IMR-90 (cell line): ENCODE results near the gene ZNF214. TPM values are rescaled to one million over a fixed set of nuclear protein-coding genes. Genes with fewer than 3 reads are reported as not detected.

Source experiments
- ATAC-seq: fragments of 200-7000 bp; cut with Tn5 transposase; 2 replicates; pipeline ENCODE4 v1.9.1; 2020; ENCODE audit warnings: low read depth, mild to moderate bottlenecking, moderate library complexity
- BruUV-seq: library from RNA; stranded (reverse); fragments of 400-500 nt; replicated peaks from 2 replicates; lab custom pipeline; 2021; lab: Mats Ljungman, UMichigan
- CTCF ChIA-PET: fragments of 300-600 bp; formaldehyde crosslinking; extraction: SDS; loops from one replicate; lab custom pipeline; 2021; ENCODE audit warnings: antibody characterized with exemption; lab: Yijun Ruan, JAX
- POLR2A ChIA-PET: fragments of 300-600 bp; sonication (Branson Sonifier 250); formaldehyde crosslinking; loops from one replicate; lab custom pipeline; 2022; ENCODE audit warnings: antibody characterized with exemption; ENCODE audit not compliant: unreplicated experiment; lab: Charles Lee
- DNase-seq: peaks from one replicate; pipeline ENCODE4 v3.0.0; 2013
- H2AFZ ChIP-seq: replicated peaks from 2 replicates; pipeline ENCODE3; 2013; ENCODE audit warnings: low read length, mild to moderate bottlenecking; ENCODE audit not compliant: poor library complexity
- H2AK5ac ChIP-seq: 2 replicates; pipeline ENCODE4 v1.6.1; 2013; ENCODE audit warnings: low read depth, low read length, inconsistent platforms
- H2AK9ac ChIP-seq: replicated peaks from 2 replicates; pipeline ENCODE3; 2013; ENCODE audit warnings: mild to moderate bottlenecking, low read depth, low read length, moderate library complexity; ENCODE audit not compliant: poor library complexity
- H2BK120ac ChIP-seq: 2 replicates; pipeline ENCODE4 v1.6.1; 2013; ENCODE audit warnings: low read depth, low read length, inconsistent platforms
- H2BK15ac ChIP-seq: 3 replicates; pipeline ENCODE4 v1.6.1; 2013; ENCODE audit warnings: low read depth, low read length, inconsistent platforms
- H2BK20ac ChIP-seq: 2 replicates; pipeline ENCODE4 v1.6.1; 2013; ENCODE audit warnings: low read depth, mild to moderate bottlenecking, inconsistent platforms, low read length, moderate library complexity
- H2BK5ac ChIP-seq: 2 replicates; pipeline ENCODE4 v1.6.1; 2013; ENCODE audit warnings: mild to moderate bottlenecking, low read depth, low read length, inconsistent platforms; ENCODE audit not compliant: poor library complexity, severe bottlenecking
- H3K14ac ChIP-seq: replicated peaks from 2 replicates; pipeline ENCODE4 v1.6.1; 2013; ENCODE audit warnings: low read depth, low read length, inconsistent platforms
- H3K18ac ChIP-seq: 2 replicates; pipeline ENCODE4 v1.6.1; 2013; ENCODE audit warnings: low read depth, low read length, control low read depth
- H3K23ac ChIP-seq: 2 replicates; pipeline ENCODE4 v1.6.1; 2013; ENCODE audit warnings: low read depth, low read length, inconsistent platforms
- H3K27ac ChIP-seq: 2 replicates; pipeline ENCODE4 v1.5.1; 2013; ENCODE audit warnings: mild to moderate bottlenecking, control low read depth, low read length; ENCODE audit not compliant: insufficient read depth
- H3K27me3 ChIP-seq: 2 replicates; pipeline ENCODE4 v1.6.1; 2013; ENCODE audit warnings: low read length; ENCODE audit not compliant: control insufficient read depth, insufficient read depth
- H3K36me3 ChIP-seq: 2 replicates; pipeline ENCODE4 v1.6.1; 2013; ENCODE audit warnings: low read length, mixed read lengths; ENCODE audit not compliant: control insufficient read depth, insufficient read depth
- H3K4ac ChIP-seq: 2 replicates; pipeline ENCODE4 v1.6.1; 2013; ENCODE audit warnings: low read depth, low read length, inconsistent platforms
- H3K4me1 ChIP-seq: 2 replicates; pipeline ENCODE4 v1.6.1; 2013; ENCODE audit warnings: low read length, mixed read lengths; ENCODE audit not compliant: control insufficient read depth, insufficient read depth
- H3K4me2 ChIP-seq: 2 replicates; pipeline ENCODE4 v1.6.1; 2013; ENCODE audit warnings: low read depth, mild to moderate bottlenecking, control low read depth, low read length, moderate library complexity
- H3K4me3 ChIP-seq: 2 replicates; pipeline ENCODE4 v1.5.1; 2013; ENCODE audit warnings: low read depth, mild to moderate bottlenecking, control low read depth, low read length, moderate library complexity; ENCODE audit not compliant: insufficient read depth
- H3K56ac ChIP-seq: 2 replicates; pipeline ENCODE4 v1.6.1; 2013; ENCODE audit warnings: low read length, inconsistent platforms; ENCODE audit not compliant: insufficient read depth; ENCODE audit errors: extremely low read depth
- H3K79me1 ChIP-seq, 2 experiments: 2 replicates each; pipeline ENCODE4 v1.6.1; 2013; ENCODE audit warnings: low read length in 2 of 2, inconsistent platforms in 1 of 2, low read depth in 1 of 2
- H3K9ac ChIP-seq: 2 replicates; pipeline ENCODE4 v1.6.1; 2013; ENCODE audit warnings: low read depth, low read length, control low read depth
- H3K9me1 ChIP-seq: 2 replicates; pipeline ENCODE4 v1.6.1; 2013; ENCODE audit warnings: low read length, inconsistent platforms; ENCODE audit not compliant: insufficient read depth
- H3K9me3 ChIP-seq: 2 replicates; pipeline ENCODE4 v1.6.1; 2013; ENCODE audit warnings: low read length; ENCODE audit not compliant: control insufficient read depth, insufficient read depth
- H4K20me1 ChIP-seq: 2 replicates; pipeline ENCODE4 v1.6.1; 2013; ENCODE audit warnings: low read length, inconsistent platforms; ENCODE audit not compliant: insufficient read depth
- H4K5ac ChIP-seq: 2 replicates; pipeline ENCODE4 v1.6.1; 2013; ENCODE audit warnings: mild to moderate bottlenecking, low read depth, low read length, control low read depth
- H4K8ac ChIP-seq, 2 experiments: 2 replicates each; pipeline ENCODE4 v1.6.1; 2013; ENCODE audit warnings: low read depth in 2 of 2, low read length in 2 of 2, control low read depth in 1 of 2, inconsistent platforms in 1 of 2
- H4K91ac ChIP-seq: 2 replicates; pipeline ENCODE4 v1.6.1; 2013; ENCODE audit warnings: low read depth, low read length, inconsistent platforms; ENCODE audit not compliant: insufficient read depth
- CEBPB ChIP-seq: IDR thresholded peaks from 2 replicates; pipeline ENCODE4 v1.6.1; 2012; ENCODE audit warnings: low read depth, low read length, improper control_type of control experiment
- CHD1 ChIP-seq: IDR thresholded peaks from 2 replicates; pipeline ENCODE4 v1.6.1; 2012; ENCODE audit warnings: low read depth, low read length, improper control_type of control experiment
- FOS ChIP-seq: fragments of 150-350 bp; IDR thresholded peaks from 2 replicates; pipeline ENCODE4 v1.6.1; 2016; ENCODE audit warnings: low read depth, low read length
- MAFK ChIP-seq: IDR thresholded peaks from 2 replicates; pipeline ENCODE4 v1.6.1; 2012; ENCODE audit warnings: low read depth, low read length, improper control_type of control experiment
- MAZ ChIP-seq: IDR thresholded peaks from 2 replicates; pipeline ENCODE4 v1.6.1; 2012; ENCODE audit warnings: low read depth, mild to moderate bottlenecking, low read length, improper control_type of control experiment, moderate library complexity, borderline replicate concordance
- MXI1 ChIP-seq: IDR thresholded peaks from 2 replicates; pipeline ENCODE4 v1.6.1; 2012; ENCODE audit warnings: low read depth, mild to moderate bottlenecking, low read length, moderate library complexity, borderline replicate concordance
- NFE2L2 ChIP-seq: fragments of 150-350 bp; IDR thresholded peaks from 2 replicates; pipeline ENCODE4 v1.6.1; 2016; ENCODE audit warnings: low read depth, mild to moderate bottlenecking, low read length
- POLR2A ChIP-seq: IDR thresholded peaks from 2 replicates; pipeline ENCODE4 v1.6.1; 2012; ENCODE audit warnings: mild to moderate bottlenecking, low read depth, low read length
- RAD21 ChIP-seq: IDR thresholded peaks from 2 replicates; pipeline ENCODE4 v1.6.1; 2012; ENCODE audit warnings: low read length, improper control_type of control experiment
- RCOR1 ChIP-seq: IDR thresholded peaks from 2 replicates; pipeline ENCODE4 v1.6.1; 2012; ENCODE audit warnings: mild to moderate bottlenecking, low read length, improper control_type of control experiment; ENCODE audit not compliant: insufficient replicate concordance
- SMC3 ChIP-seq: fragments of 150-350 bp; IDR thresholded peaks from 2 replicates; pipeline ENCODE4 v1.6.1; 2016; ENCODE audit warnings: low read depth, mild to moderate bottlenecking, antibody characterized with exemption, low read length, moderate library complexity
- WGBS, 2 experiments: methylation state at CpG; one replicate each; pipeline versions ENCODE4 v1.1.5 to v1.1.7; 2013; ENCODE audit warnings: missing lambda C conversion rate in 2 of 2; ENCODE audit not compliant: insufficient read length in 1 of 2; ENCODE audit errors: extremely low coverage in 2 of 2; 5-methylcytosine and 5-hydroxymethylcytosine counted together
- dilution Hi-C: fragments of 300-500 bp; cut with HindIII; formaldehyde crosslinking; loops from one replicate; pipeline ENCODE4 v1.14.3; 2018; ENCODE audit warnings: low sequenced_read_pairs; ENCODE audit not compliant: unreplicated experiment
- in situ Hi-C: fragments of 300-500 bp; cut with MboI; formaldehyde crosslinking; loops from 3 replicates; pipeline ENCODE4 v1.14.3; 2019; ENCODE audit warnings: low sequenced_read_pairs, inconsistent platforms, mixed read lengths
- intact Hi-C: fragments of 100-400 bp; cut with micrococcal nuclease; formaldehyde crosslinking; loops from 2 replicates; pipeline ENCODE4 v1.10.0; 2022
- polyA plus RNA-seq, 3 experiments: library from polyadenylated mRNA; depleted of rRNA; stranded (reverse); fragments of >200 nt; gene quantifications; 2 replicates each; pipeline ENCODE4 v1.2.3, GENCODE V29; 2012; ENCODE audit warnings: low replicate concordance in 1 of 3
- total RNA-seq: library from RNA; depleted of rRNA; stranded (reverse); fragments of >200 nt; gene quantifications from 2 replicates; pipeline ENCODE4 v1.2.3, GENCODE V29; 2012
- TF ChIP-seq, protein P1 (sequence below): fragments of 150-350 bp; IDR thresholded peaks from 2 replicates; pipeline ENCODE4 v1.6.1; 2017; ENCODE audit warnings: mild to moderate bottlenecking, antibody characterized with exemption, low read length, low read depth
- TF ChIP-seq, protein P2 (sequence below): fragments of 150-350 bp; IDR thresholded peaks from 2 replicates; pipeline ENCODE4 v1.6.1; 2016; ENCODE audit warnings: low read depth, mild to moderate bottlenecking, low read length, moderate library complexity, borderline replicate concordance
- TF ChIP-seq, protein P3 (sequence below): conservative IDR thresholded peaks from 2 replicates; pipeline ENCODE4 v1.5.1; 2012; ENCODE audit warnings: mild to moderate bottlenecking, low read depth, low read length, improper control_type of control experiment

The ZNF214 gene
- total and polyA plus RNA-seq, 2 of the 4 experiments (the other 2 are of a cell fraction), result 0.82 to 2.5 TPM

DNA sequence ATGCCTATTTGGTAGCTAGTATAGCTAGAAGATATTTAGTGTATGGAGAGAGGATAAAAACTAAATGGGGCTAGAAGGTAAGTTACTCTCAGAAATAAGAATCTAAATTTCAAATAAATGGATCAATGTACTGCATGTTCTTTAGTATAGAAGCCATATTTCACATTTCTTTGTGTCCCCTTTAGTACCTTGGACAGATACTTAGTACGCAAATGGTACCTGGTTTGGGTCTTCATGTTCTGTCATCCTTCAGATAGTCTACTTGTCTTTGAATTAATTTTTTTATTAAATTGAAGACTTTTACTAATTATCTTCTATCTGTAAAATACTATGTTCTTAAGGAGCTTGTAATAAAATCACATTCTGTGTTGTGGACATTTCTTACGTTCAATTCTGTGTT lies 42.4 kb upstream of the ZNF214 start:
- Histone ChIP-seq H4K20me1 (no peaks in the 10 kb centered on the region), H3K4ac (no peak overlapping the region), H3K36me3 (no peaks in the 10 kb centered on the region), H2BK5ac (no peak overlapping the region), H3K79me1 (no peaks in the 10 kb centered on the region), H3K27ac (no peak overlapping the region), H4K5ac (no peak overlapping the region), H3K4me3 (no peak overlapping the region), H3K9me3 (no peaks in the 10 kb centered on the region), H3K9me1 (no peaks in the 10 kb centered on the region), H2BK120ac (no peak overlapping the region), H3K18ac (no peak overlapping the region), H4K91ac (no peak overlapping the region), H2BK20ac (no peak overlapping the region), H4K8ac (no peak overlapping the region), H3K23ac (no peak overlapping the region), H3K9ac (no peak overlapping the region), H3K27me3 (no peaks in the 10 kb centered on the region), H2AK5ac (no peak overlapping the region), H3K4me1 (no peaks in the 10 kb centered on the region), H2AFZ (no peak overlapping the region), H3K14ac (no peak overlapping the region), H2AK9ac (no peak overlapping the region), H2BK15ac (no peak overlapping the region), H3K4me2 (no peak overlapping the region), H3K56ac (no peak overlapping the region)
- intact Hi-C loops (no loop called here), in situ Hi-C loops (no loop called here), dilution Hi-C loops (no loop called here)
- POLR2A ChIA-PET, result no interaction called here
- ATAC-seq (no peak), DNase-seq (no peak)
- BruUV-seq, result no TSS peak
- no peak for TF ChIP-seq MXI1
- TF ChIP-seq, protein P1, sequence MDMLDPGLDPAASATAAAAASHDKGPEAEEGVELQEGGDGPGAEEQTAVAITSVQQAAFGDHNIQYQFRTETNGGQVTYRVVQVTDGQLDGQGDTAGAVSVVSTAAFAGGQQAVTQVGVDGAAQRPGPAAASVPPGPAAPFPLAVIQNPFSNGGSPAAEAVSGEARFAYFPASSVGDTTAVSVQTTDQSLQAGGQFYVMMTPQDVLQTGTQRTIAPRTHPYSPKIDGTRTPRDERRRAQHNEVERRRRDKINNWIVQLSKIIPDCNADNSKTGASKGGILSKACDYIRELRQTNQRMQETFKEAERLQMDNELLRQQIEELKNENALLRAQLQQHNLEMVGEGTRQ, result no peak
- TF ChIP-seq, protein P2, sequence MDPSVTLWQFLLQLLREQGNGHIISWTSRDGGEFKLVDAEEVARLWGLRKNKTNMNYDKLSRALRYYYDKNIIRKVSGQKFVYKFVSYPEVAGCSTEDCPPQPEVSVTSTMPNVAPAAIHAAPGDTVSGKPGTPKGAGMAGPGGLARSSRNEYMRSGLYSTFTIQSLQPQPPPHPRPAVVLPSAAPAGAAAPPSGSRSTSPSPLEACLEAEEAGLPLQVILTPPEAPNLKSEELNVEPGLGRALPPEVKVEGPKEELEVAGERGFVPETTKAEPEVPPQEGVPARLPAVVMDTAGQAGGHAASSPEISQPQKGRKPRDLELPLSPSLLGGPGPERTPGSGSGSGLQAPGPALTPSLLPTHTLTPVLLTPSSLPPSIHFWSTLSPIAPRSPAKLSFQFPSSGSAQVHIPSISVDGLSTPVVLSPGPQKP, result no peak
- no peak for TF ChIP-seq NFE2L2
- TF ChIP-seq FOS, result no peak
- TF ChIP-seq RCOR1, result no peak
- TF ChIP-seq CEBPB, result no peak
- no peak for TF ChIP-seq MAZ
- TF ChIP-seq RAD21, result no peak
- TF ChIP-seq CHD1, result no peak
- TF ChIP-seq, protein P3, sequence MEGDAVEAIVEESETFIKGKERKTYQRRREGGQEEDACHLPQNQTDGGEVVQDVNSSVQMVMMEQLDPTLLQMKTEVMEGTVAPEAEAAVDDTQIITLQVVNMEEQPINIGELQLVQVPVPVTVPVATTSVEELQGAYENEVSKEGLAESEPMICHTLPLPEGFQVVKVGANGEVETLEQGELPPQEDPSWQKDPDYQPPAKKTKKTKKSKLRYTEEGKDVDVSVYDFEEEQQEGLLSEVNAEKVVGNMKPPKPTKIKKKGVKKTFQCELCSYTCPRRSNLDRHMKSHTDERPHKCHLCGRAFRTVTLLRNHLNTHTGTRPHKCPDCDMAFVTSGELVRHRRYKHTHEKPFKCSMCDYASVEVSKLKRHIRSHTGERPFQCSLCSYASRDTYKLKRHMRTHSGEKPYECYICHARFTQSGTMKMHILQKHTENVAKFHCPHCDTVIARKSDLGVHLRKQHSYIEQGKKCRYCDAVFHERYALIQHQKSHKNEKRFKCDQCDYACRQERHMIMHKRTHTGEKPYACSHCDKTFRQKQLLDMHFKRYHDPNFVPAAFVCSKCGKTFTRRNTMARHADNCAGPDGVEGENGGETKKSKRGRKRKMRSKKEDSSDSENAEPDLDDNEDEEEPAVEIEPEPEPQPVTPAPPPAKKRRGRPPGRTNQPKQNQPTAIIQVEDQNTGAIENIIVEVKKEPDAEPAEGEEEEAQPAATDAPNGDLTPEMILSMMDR, result no peak
- no peak for TF ChIP-seq MAFK
- TF ChIP-seq POLR2A, result no peak
- no peak for TF ChIP-seq SMC3
- CTCF ChIA-PET, result no interaction called here
- no CpG with 5 or more reads among the region's 2 CpGs for WGBS, 2 experiments
